ENCODE data around the gene DIS3L2.

The DIS3L2 gene

GRCh38 chr2:232295971-232296370 lies 334.5 kb downstream of the DIS3L2 start:
- Histone ChIP-seq H3K27ac (ENCODE audit: poor library complexity, severe bottlenecking) (no peak overlapping the region), H3K27me3 (ENCODE audit: insufficient read depth, poor library complexity, severe bottlenecking) (no peaks in the 10 kb centered on the region), H3K4me1 (ENCODE audit: insufficient read depth, poor library complexity, severe bottlenecking) (no peaks in the 10 kb centered on the region), H3K4me3 (ENCODE audit: severe bottlenecking) (no peak overlapping the region), H3K36me3 (ENCODE audit: low read depth) (no peaks in the 10 kb centered on the region), H3K9me3 (ENCODE audit: severe bottlenecking) (no peaks in the 10 kb centered on the region)
- DNase-seq (ENCODE audit: low spot score) (no peak), ATAC-seq (ENCODE audit: low read depth) (no peak)
- TF ChIP-seq CTCF (IDR thresholded peaks at IDR 0.05; ENCODE audit: poor library complexity, severe bottlenecking) = no peak

GRCh38 chr2:232296776-232297525 lies 335.4 kb downstream of the DIS3L2 start:
- Histone ChIP-seq H3K4me3 (ENCODE audit: severe bottlenecking) (no peak overlapping the region), H3K36me3 (ENCODE audit: low read depth) (no peaks in the 10 kb centered on the region), H3K27ac (ENCODE audit: poor library complexity, severe bottlenecking) (no peak overlapping the region), H3K9me3 (ENCODE audit: severe bottlenecking) (no peaks in the 10 kb centered on the region), H3K4me1 (ENCODE audit: insufficient read depth, poor library complexity, severe bottlenecking) (no peaks in the 10 kb centered on the region), H3K27me3 (ENCODE audit: insufficient read depth, poor library complexity, severe bottlenecking) (no peaks in the 10 kb centered on the region)
- TF ChIP-seq CTCF (IDR thresholded peaks at IDR 0.05; ENCODE audit: poor library complexity, severe bottlenecking) = no peak
- no peak for DNase-seq (ENCODE audit: low spot score)
- ATAC-seq (ENCODE audit: low read depth) = no peak

- H3K27ac ChIP-seq (ENCODE audit: poor library complexity, severe bottlenecking) = no peak overlapping the region
- no peaks in the 10 kb centered on the region for H3K36me3 ChIP-seq (ENCODE audit: low read depth)
- H3K27me3 ChIP-seq (ENCODE audit: insufficient read depth, poor library complexity, severe bottlenecking) = no peaks in the 10 kb centered on the region
- no peak for TF ChIP-seq CTCF (IDR thresholded peaks at IDR 0.05; ENCODE audit: poor library complexity, severe bottlenecking)
- no peak for ATAC-seq (ENCODE audit: low read depth)
- H3K9me3 ChIP-seq (ENCODE audit: severe bottlenecking) = no peaks in the 10 kb centered on the region
- no peak for DNase-seq (ENCODE audit: low spot score)
- no peak overlapping the region for H3K4me3 ChIP-seq (ENCODE audit: severe bottlenecking)
- H3K4me1 ChIP-seq (ENCODE audit: insufficient read depth, poor library complexity, severe bottlenecking) = no peaks in the 10 kb centered on the region
These were observed 337.6 kb downstream of the DIS3L2 start for GRCh38 chr2:232299084-232299483.

GRCh38 chr2:232299927-232300674 lies 338.6 kb downstream of the DIS3L2 start:
- no peak for TF ChIP-seq CTCF (IDR thresholded peaks at IDR 0.05; ENCODE audit: poor library complexity, severe bottlenecking)
- no peak for DNase-seq (ENCODE audit: low spot score)
- no peaks in the 10 kb centered on the region for H3K27me3 ChIP-seq (ENCODE audit: insufficient read depth, poor library complexity, severe bottlenecking)
- no peak overlapping the region for H3K4me3 ChIP-seq (ENCODE audit: severe bottlenecking)
- no peaks in the 10 kb centered on the region for H3K36me3 ChIP-seq (ENCODE audit: low read depth)
- no peaks in the 10 kb centered on the region for H3K4me1 ChIP-seq (ENCODE audit: insufficient read depth, poor library complexity, severe bottlenecking)
- H3K9me3 ChIP-seq (ENCODE audit: severe bottlenecking) = no peaks in the 10 kb centered on the region
- ATAC-seq (ENCODE audit: low read depth) = no peak
- H3K27ac ChIP-seq (ENCODE audit: poor library complexity, severe bottlenecking) = no peak overlapping the region
